Measurements from ENCODE around the gene STOML3. TPM values are rescaled to one million over a fixed set of nuclear protein-coding genes. Genes with fewer than 3 reads are reported as not detected.

STOML3 gene
- total RNA-seq, 4 donors from 2014 or later, result not detected

DNA sequence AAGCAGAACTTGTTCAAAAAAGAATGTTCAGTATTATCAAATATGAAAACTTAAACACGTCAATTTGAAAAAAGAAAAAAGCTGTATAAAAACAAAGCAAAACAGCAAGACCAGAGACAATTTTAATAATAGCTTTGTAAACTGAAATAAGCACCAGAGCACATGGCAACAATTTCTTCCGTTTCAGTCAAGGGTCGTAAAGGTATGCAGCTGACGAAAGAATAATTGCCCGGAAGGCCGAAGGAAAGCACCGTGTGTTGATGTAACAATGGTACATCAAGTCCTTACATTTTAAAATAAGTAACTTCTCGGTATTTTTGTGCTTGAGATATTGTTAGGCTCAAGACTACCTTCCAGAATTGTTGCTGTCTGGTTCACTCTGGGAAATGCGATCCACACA, 45.6 kb upstream of the STOML3 start:
- no peak for DNase-seq (ENCODE audit: low spot score)
- no peak for ATAC-seq (ENCODE audit: low FRiP score)
- no peak for TF ChIP-seq CTCF (IDR thresholded peaks at IDR 0.05)

GRCh38 chr13:39035799-39036198, 45.2 kb upstream of the STOML3 start:
- ATAC-seq (ENCODE audit: low FRiP score), result no peak
- no peak for TF ChIP-seq CTCF (IDR thresholded peaks at IDR 0.05)
- DNase-seq (ENCODE audit: low spot score), result no peak

- ATAC-seq (ENCODE audit: low FRiP score), result no peak
- TF ChIP-seq CTCF (IDR thresholded peaks at IDR 0.05), result no peak
- DNase-seq (ENCODE audit: low spot score), result no peak
Observed at GRCh38 chr13:39035204-39035603, 44.6 kb upstream of the STOML3 start.

DNA sequence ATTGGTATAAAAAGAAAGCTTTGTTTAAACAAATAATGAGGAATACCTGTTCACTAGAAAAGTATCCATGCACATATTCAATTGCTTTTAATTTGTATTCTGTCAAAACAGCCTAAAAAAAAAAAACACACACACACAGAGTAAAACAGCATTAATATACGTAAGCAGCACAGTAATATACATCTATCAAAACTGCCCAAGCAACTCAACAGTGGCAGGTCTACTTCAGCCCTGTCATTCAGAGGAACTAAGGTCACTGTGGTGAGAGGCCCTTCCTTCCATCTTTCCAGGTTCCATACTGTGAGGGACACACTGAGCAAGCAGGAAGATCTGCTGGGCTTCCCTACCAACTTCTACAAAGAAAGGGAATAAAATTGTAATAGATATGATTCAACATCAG, 43.5 kb upstream of the STOML3 start:
- no peak for ATAC-seq (ENCODE audit: low FRiP score)
- TF ChIP-seq CTCF (IDR thresholded peaks at IDR 0.05), result no peak
- DNase-seq (ENCODE audit: low spot score), result no peak

- TF ChIP-seq CTCF (IDR thresholded peaks at IDR 0.05), result no peak
- no peak for DNase-seq (ENCODE audit: low spot score)
- no peak for ATAC-seq (ENCODE audit: low FRiP score)
Observed at GRCh38 chr13:39032150-39032549, 41.5 kb upstream of the STOML3 start.

DNA sequence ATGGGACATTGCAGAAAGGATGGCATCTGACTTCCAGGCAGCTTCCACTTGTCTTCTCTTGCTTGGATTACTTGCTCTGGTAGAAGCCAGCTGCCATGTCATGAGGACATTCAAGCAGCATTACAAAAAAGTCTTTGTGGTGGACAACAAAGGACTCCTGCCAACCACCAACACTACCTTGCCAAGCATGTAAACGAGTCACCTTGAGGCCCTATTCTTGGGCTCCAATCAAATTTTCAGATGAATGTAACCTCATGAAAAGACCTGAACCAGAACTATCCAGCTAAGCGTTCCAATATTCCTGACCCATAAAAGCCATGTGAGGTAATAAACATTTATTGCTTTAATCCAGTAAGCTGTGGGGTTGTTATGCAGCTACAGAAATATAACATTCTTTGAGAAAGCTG, 34.8 kb upstream of the STOML3 start:
- TF ChIP-seq CTCF (IDR thresholded peaks at IDR 0.05), result no peak
- DNase-seq (ENCODE audit: low spot score), result no peak
- no peak for ATAC-seq (ENCODE audit: low FRiP score)

- ATAC-seq (ENCODE audit: low FRiP score), result peak; percentile 23
- no peak for DNase-seq (ENCODE audit: low spot score)
- TF ChIP-seq CTCF (IDR thresholded peaks at IDR 0.05), result no peak
Observed at GRCh38 chr13:39023761-39024160, 33.1 kb upstream of the STOML3 start.

Data from omental fat pad (tissue), 4 donors.